T-helper 1 cell treated with Interleukin-12 subunit alpha and Interleukin-12 subunit beta and Interleukin-4 antibody, amounts not matched to agents 30 ng/mL and 1 ng/mL, for 36 hours (primary cell): Measurements from ENCODE around the gene AGPAT3. TPM values are rescaled to one million over a fixed set of nuclear protein-coding genes. Genes with fewer than 3 reads are reported as not detected.
"Not testable (repeated sequence)": the region's sequence is repeated elsewhere in the genome, so short reads cannot be mapped to it uniquely, and the experiment has no call there.

Source experiments
- intact Hi-C: fragments of 100-400 bp; cut with micrococcal nuclease; formaldehyde crosslinking; loops from one replicate; pipeline ENCODE4 v1.15.1; 2024
- total RNA-seq: library from RNA; stranded (reverse); gene quantifications from 2 replicates; pipeline ENCODE4 v1.2.3, GENCODE V29; 2022

The AGPAT3 gene, protein sequence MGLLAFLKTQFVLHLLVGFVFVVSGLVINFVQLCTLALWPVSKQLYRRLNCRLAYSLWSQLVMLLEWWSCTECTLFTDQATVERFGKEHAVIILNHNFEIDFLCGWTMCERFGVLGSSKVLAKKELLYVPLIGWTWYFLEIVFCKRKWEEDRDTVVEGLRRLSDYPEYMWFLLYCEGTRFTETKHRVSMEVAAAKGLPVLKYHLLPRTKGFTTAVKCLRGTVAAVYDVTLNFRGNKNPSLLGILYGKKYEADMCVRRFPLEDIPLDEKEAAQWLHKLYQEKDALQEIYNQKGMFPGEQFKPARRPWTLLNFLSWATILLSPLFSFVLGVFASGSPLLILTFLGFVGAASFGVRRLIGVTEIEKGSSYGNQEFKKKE
- total RNA-seq = 124 and 135 TPM in 2 replicates

DNA sequence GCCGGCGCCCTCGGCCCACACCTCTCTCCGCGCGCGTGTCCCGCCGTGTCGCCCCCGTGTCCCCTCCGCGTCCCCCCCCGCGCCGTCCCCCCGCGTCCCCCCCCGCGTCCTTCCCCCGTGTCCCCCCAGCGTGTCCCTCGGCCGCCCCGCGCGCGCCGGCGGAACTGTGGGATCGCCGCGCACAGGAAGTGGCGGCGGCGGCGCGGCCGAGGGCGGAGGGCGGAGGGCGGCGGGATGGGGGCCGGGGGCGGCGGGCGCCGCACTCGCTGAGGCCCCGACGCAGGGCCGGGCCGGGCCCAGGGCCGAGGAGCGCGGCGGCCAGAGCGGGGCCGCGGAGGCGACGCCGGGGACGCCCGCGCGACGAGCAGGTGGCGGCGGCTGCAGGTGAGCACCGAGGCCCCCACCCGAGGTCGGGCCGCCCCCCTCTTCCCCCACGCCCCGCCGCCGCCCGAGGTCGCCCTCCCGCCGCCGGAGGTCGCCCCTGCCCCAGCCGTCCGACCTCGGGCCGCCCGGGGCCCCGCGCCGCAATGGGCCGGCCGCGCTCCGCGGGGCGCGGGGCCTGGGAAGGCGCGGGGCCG is at the start of gene AGPAT3:
TSS of gene AGPAT3 (plus strand) at position 262 of the 578 bp plus-strand sequence. CDS start 94,459 bp downstream, outside the sequence.
- intact Hi-C loops = loop anchor here (2.0 to 5.0 kb wide), 3 partner anchors 22 to 53 kb away; no protein-coding TSS in a partner anchor

DNA sequence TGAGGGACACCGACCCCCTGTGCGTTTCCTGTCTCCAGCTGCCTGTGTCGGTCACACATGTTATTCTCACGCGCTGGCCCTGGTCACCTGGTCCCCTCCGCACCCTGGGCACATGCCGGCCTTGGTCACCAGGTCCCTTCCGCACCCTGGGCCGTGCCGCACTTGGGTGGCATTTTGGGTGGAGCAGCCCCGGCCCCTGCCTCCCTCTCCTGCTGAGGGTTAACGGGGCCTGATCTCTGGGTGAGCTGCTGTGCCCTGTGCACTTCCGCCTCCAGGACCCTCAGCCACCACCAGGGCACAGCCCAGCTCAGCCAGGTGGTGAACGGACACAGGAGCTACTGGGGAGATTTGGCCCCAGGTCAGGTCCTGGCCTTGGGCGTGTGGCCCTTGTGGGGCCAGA is 49.0 kb upstream of the AGPAT3 start:
- intact Hi-C loops = no loop called here

DNA sequence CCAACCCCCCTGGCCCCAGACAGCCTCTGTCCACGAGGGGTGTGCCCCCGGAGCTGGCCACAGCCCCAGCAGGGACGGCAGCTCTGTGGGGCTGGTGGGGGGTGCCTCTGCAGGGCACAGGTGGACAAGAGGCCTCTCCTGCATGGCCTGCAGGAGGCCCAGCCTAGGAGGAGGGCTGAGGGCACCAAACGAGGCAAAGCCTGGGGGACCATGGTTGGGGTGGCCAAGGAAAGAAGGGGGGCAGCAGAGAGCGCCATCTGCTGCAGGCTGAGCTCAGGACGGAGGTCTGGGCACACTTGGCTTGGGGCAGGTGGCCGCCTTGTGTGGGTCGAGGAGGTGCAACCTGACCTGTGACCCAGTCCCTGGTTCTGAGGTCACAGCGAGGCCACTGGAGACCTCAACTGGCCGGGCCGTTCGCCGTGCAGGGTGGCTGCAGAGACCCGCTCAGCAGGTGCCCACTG is 48.4 kb upstream of the AGPAT3 start:
- intact Hi-C loops = no loop called here

DNA sequence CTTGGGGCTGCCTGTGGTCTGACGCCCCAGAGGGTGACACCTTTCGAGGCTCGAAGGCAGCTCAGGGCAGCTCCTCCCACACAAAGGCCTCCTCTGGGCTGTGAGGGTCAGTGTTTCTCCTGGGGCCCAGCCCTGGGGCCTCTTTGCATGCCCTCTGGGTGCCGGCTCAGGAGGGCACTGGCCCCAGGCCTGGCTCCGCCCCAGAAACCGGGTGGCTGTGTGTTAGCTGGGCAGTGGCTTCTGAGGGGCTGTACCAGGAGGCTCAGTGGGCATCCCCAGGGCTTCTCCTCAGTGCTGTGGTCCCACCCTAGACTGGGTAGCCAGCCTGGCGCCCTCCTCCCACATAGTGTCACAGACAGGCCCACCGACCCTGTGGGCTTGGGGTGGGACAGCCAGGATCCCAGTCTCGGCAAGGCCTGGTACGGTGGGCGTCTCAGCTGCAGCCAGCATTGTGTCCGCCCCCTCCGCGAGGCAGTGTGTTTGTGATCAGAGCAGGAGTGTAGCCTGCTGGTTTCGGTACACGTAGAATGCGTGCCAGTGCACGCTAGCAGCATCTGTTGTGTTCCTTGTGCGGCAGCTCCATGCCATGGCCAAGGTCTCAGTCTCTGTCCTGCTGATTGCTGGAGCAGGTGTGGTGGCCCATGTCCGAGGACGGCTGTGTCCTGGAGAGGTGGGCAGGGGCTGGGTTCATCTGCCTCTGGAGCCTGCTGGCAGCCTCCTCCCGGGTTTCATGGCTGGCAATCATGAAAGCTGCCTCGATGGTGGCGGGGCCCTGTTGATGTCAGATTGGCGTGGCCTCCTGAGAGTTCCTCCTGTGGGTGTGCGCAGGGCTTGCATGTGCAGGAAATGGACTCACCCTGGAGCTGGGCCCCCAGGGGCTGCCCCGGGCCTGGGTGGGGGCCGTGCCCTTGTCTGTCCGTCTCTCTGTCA is 47.6 kb upstream of the AGPAT3 start:
- intact Hi-C loops = no loop called here

DNA sequence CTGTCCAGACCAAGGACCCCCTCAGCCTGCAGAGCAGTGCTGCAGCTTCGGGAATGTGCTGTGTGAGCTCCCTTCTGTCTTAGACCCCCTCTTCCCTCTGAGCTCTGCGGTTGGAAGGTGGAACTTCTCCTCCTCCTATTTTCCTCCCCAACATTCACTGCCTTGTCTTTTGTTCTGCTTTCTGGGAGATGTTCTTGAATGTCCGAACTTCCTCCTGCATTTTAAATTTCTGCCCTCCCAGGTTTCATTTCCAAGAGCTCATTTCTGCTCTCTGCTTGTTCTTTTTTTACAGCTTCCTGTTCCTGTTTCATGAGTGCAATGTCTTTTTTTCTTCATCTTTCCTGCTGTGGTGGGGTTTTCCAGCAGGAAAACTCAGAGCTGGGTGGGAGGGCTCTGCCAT is 46.3 kb upstream of the AGPAT3 start:
- intact Hi-C loops = no loop called here

DNA sequence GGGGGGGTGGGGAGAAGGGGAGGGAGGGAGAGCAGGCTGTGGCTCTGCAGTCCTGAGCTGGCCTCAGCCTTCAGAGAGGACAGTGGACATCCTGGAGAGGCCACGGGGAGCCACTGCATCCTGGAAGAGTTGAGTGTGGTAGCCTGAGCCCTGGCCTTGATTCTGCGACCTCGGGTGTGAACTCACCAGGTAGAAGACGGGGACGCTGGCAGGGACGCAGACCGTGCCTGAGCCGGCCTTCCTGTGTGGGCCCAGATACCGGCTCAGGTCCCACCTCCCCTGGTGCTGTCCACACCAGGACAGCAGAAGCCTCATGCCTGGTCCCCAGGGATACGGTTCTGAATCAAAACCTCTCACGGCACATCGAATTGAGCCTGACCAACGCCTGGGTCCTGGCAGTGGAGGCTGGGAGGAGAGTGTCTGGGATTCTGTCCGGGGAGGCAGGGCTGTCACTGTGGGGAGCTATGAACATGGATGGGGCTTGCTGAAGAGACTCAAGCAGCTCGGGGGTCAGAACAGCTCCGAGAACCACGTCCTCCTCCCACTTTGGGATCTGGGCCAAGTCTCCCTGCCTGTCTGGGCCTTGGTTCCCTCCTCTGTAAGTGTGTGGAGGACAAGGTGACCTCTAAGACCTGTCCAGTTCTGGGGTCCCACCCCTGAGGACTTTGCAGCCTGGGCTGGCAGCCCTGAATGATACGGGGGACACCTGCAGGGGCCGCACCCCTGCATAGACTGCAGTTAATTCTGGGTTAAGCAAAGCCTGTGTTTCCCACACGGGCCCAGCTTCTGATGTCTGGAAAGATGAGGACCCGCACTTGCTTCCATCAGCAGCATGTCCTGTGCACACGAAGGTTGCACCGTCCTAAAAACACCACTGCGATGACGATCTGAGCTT is 45.3 kb upstream of the AGPAT3 start:
- intact Hi-C loops = no loop called here

DNA sequence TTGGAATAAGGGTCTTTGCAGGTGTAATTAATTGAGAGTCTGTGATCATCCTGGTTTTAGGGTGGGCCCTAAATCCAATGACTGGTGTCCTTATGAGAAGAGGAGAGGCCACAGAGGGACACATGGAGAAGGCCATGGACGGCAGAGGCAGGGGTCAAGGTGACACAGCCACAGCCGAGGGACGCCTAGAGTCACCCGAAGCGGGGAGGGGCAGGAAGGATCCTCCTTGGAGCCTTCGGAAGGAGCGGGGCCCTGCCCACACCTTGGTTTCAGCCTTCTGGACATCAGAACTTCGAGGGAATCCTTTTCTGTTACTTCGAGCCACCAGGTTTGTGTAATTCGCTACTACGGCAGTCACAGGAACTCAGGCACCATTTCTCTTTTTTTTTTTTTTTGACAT is 44.6 kb upstream of the AGPAT3 start:
- intact Hi-C loops = no loop called here

DNA sequence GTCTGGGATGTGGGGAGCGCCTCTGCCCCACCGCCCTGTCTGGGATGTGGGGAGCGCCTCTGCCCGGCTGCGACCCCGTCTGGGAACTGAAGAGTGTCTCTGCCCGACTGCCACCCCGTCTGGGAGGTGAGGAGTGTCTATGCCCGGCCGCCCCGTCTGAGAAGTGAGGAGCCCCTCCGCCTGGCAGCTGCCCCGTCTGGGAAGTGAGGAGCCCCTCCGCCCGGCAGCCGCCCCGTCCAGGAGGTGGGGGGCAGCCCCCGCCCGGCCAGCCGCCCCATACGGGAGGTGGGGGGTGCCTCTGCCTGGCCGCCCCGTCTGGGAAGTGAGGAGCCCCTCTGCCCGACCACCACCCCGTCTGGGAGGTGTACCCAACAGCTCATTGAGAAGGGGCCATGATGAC is 42.9 kb upstream of the AGPAT3 start:
- intact Hi-C loops = not testable (repeated sequence)

DNA sequence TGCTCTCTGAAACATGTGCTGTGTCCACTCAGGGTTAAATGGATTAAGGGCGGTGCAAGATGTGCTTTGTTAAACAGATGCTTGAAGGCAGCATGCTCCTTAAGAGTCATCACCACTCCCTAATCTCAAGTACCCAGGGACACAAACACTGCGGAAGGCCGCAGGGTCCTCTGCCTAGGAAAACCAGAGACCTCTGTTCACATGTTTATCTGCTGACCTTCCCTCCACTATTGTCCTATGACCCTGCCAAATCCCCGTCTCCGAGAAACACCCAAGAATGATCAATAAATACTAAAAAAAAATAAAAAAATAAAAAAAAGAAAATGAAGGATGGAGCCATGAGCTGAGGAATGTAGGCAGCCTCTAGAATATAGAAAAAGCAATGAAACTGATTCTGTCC is 42.3 kb upstream of the AGPAT3 start:
- intact Hi-C loops = not testable (repeated sequence)

DNA sequence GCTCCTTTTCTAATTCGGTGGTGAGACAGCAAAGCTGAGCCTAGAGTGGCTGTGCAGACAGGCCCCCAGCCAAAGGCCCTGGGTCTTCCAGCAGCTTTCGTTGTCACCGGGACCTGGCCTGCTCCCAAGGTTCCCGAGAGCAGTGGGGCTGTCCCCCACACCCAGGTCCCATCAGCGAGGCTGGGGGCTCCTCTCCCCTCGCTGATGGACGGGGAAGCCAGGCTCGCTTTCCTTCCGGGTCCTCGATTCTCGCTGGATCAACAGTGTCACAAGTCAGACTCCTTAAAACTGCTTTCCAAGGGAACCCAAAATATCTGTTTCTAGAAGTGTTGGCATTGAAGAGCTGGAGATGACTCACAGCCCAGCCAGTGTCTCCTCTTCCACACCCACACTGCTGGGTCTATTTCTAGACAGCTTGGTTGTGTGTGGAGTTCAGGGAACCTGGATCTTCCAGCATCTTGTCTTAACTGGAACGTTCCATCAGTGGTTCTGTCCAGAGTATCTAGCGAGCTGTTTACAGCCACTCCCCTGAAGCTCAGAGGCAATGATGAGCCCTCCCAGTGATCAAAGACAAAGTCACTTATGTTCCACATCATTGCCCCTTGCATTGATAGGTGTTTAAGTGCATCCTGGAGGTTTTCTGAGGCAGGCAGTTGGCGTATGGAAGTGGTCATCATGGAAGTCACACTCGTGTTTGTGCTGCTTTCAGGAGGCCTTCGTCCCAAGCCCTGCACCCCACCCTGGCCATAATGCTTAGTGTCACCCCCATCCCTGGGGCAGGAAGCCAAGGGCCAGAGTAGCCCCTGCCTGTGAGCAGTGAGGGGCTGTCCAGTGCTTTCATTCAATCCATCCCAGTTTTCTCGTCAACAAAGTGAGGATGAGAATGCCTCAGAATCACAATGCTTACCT is 40.4 kb upstream of the AGPAT3 start:
- intact Hi-C loops = loop anchor here (5.0 kb wide), 1 partner anchor 43 kb away; the partner anchor contains the start of gene AGPAT3

DNA sequence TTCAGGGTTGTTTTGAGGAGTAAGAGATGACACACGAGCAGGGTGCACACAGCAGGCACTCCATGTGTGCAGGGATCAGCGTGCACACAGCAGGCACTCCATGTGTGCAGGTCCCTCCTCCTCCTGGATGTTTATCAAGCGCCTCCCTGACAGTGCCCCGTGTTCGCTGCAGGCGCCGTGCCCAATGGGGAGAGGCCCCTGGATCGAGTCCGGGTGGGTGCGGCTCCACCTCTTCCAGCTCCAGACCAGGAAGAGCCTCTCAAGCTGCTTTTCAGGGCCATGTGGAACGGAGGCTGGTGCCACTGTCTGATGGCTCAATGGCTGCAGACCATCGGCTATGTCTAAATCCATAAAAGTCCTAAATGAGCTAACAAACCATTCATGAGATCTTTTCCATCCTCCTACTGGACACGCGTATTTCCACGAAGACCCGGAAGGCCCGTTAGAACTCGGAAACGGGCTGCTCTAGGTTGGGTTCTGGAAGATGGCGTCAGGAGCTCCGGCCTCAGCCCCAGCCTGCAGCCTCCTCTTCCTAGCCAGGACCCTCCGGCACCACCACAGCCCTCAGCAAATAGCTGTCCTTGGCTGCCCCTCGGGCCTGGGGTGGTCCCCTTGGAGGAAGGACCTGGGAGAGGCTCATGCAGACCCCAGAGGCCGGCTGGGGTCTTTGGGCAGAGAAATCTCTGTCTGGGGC is 39.6 kb upstream of the AGPAT3 start:
- intact Hi-C loops = loop anchor here (5.0 kb wide), 1 partner anchor 42 kb away; the partner anchor contains the start of gene AGPAT3

DNA sequence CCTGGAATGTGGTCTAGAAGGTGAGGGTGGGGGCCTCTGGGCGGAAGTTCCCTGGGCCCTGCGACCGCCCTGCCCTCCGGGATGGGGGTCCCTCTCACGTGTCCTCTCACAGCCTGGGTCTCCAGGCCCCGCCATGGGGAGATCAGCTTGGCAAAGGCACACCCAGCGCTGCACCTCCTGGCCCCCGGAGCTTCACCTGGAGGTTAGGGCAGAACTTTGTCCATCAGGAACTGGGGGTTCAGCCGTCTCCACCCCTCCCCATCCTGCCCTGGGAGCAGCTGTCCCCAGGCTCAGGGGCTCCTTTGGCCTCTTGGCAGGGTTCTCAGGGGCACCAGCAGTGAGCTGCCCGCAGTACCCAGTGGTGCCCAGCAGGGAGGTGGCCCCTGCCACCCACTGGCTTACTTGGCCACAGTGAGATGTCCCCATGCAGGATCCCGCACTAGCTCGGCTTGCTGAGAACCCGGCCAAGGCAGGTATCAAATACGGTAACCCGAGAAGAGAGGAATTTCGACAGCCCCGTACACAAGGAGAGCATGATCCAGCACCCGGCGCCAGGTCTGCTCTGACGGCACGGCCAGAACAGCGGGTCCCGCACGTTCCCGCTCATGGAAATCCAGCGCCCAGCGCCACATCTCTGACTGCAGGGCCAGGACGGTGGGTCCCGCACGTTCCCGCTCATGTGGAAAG is 38.9 kb upstream of the AGPAT3 start:
- intact Hi-C loops = loop anchor here (5.0 kb wide), 1 partner anchor 41 kb away; the partner anchor contains the start of gene AGPAT3

DNA sequence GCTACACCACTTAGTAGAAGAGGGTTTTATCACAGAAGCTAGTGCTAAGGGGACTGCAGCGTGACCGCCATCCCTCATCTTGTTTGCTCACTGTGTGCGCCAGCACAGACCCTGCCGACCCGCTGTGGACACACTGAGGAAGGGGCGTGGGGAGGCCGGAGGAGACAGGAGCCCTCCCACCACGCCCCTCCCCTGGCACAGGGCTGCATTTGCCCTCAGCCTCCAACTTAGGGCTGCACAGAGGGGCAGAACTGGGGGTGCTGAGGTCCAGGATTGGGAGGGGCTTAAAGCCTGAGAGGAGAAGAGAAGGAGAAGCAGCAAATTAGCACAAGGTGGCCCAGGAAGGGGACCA is 38.4 kb upstream of the AGPAT3 start:
- intact Hi-C loops = loop anchor here (5.0 kb wide), 1 partner anchor 41 kb away; the partner anchor contains the start of gene AGPAT3

DNA sequence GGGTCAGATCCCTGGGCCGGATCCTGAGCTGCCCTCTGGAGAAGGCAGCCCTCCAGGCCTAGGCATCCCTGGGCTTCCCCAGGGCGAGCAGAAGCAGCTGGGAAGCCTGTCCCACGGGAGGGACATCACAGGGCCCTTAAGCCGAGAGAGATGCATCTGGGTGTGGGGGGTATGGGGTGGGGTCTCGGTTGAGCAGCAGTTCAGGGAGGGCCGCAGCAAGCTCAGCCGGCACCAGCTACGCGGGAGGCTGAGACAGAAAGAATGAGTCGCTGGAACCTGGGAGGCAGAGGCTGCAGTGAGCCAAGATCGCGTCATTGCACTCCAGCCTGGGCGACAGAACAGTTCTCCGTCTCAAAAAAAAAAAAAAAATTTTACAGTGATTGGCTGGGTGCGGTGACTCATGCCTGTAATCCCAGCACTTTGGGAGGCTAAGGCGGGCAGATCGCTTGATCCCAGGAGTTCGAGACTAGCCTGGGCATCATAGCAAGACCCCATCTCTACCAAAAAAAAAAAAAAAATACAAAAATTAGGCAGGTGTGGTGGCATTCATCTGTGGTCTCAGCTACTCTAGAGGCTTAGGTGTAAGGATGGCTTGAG is 37.9 kb upstream of the AGPAT3 start:
- intact Hi-C loops = loop anchor here (5.0 kb wide), 1 partner anchor 40 kb away; the partner anchor contains the start of gene AGPAT3

DNA sequence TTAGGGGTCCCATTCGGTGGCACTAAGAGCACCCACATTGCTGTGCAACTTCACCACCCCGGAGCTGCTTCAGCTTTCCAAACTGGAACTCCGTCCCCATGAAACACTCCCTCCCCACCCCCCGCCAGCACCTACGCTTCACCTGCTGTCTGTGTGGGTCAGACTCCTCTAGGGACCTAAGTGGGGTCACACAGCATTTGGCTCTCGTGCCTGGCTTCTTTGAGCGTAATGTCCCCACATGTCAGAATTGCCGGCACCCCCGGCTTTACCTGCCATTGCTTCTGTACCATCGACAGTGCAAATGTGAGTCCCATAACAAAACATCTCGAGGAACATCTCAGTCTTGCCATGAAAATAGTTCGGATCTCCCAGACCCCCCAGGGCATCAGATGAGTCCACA is 35.9 kb upstream of the AGPAT3 start:
- intact Hi-C loops = loop anchor here (5.0 kb wide), 1 partner anchor 38 kb away; the partner anchor contains the start of gene AGPAT3

DNA sequence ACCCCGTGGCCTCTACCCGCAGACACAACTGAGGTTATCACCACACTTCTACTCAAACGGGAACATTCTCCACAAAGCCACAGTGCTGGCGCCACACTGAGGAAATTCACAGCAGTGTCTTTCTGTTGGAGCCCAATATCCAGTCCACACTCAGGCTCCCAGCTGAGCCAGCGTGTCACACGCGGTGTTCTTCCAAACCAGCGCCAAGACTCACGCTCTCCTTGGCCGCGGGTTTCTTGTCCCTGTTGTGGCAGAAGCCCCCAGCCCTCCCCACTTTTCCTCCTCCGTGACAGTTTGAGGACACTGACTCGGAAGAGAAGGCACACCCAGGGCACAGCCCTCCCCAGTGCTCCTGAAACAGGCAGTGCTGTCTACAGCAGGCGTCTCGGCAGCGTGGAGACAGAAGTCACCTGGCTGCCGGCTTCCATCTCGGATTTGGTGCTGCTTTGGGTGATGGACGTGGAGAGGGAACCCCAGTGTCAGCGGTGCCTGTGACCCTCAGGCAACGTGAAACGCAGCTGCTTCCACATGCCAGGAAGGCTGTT is 35.4 kb upstream of the AGPAT3 start:
- intact Hi-C loops = loop anchor here (5.0 kb wide), 1 partner anchor 38 kb away; the partner anchor contains the start of gene AGPAT3

DNA sequence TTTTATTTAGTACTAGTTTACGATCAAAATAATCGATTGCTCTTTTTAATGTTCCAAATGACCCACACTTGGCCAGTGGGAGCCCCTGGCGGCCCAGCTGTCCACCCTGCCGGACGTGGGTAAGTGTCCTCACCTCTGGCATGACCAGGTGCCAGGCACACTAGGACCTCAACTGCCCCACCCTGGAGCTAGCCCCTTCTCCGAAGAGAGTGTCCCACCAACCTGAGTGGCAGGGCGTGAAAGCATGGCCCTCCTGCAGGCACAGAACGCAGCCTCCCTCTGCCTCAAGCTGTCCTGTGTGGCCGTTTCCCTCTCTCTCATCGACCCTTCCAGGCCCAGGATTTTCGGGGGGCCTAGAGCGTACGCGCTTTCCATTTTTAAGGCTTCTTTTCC is 32.9 kb upstream of the AGPAT3 start:
- intact Hi-C loops = no loop called here
